GM10847 (cell line): Measurements from ENCODE around the gene BCDIN3D.

Source experiments
- POLR2A ChIP-seq: IDR thresholded peaks from 2 replicates; pipeline ENCODE4 v1.6.1; 2011; ENCODE audit not compliant: insufficient read length; ENCODE audit errors: extremely low read depth

The BCDIN3D gene

DNA sequence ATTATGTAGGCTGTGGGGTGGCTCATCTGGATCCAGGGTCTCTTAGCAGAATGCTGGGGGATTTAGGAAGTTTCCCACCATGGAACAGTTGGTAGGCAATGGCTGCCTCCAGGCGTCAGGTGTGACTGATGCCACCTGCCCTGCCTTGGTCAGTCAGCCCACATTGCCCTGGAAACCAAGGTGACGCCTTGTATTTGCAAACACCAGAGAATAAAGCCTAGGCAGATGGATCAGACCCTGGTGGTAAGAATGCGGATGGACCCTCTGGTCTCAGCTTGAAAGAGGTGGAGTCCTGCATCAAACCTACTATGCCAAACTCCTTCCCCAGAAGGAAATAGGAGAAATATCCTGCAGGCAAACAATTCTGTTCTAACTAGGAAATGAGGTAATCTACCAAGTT is 52.9 kb downstream of the BCDIN3D start:
- no peak for TF ChIP-seq POLR2A

DNA sequence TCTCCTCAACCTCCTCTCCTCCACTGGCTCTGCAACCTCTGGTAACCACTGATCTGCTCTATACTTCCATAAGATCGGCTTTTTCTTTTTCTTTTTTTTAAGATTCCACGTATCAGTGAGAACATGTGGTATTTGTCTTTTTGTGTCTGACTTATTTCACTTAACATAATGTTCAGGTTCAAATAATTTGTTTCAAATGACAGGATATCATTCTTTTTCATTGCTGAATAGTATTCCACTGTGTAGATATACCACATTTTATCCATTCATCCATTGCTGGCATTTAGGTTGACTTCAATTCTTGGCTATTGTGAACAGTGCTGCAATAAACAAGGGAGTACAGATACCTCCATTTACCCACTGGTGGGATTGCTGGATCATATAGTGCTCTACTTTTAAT is 55.2 kb downstream of the BCDIN3D start:
- TF ChIP-seq POLR2A = no peak
